Measurements from ENCODE around the gene TP53TG5.

The TP53TG5 gene

DNA sequence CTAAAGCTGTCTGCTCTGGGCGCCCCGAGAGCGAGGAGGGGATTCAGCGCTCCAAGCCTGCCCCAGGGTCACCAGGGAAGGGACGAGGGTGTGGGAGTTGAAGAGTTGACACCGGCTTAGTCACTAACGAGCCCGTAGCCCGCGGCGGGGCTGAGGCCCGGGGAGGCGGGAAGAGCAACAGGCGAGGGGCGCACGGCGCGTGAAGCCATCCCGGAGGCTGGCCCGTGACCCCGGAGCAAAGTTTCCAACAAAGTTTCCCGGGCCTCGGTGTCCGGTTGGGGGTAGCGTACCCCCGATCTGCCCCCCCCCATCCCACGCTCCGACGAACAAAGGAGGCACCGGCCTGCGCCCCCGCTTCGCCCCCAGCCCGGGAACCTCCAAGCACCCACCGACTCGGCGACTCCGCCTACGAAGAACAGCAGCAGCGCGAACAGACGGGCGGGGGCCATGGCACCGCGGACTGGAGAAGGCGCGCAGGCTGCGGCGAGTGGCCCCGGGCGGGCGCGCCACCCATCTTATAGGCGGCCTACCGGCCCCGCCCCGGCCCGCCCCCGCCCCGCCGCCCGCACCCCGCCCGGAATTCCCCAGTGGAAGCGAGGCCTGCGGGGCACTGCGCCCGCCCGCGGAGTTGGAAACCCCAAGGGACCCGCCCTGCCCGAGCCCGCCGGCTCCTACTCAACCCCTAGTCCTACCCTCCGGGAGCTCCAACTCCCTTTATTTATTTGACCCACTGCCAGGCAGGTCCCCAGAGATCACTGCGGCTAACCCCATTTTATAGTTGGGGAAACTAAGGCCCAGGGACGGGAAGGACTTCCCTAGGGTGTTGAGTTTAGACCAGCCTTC, 30.0 kb downstream of the TP53TG5 start, which contains the start of gene SDC4:
TSS of gene SDC4 (minus strand) at position 489 of the 843 bp plus-strand sequence. CDS start at position 449, 40 bp downstream.
- TF ChIP-seq, protein P1, sequence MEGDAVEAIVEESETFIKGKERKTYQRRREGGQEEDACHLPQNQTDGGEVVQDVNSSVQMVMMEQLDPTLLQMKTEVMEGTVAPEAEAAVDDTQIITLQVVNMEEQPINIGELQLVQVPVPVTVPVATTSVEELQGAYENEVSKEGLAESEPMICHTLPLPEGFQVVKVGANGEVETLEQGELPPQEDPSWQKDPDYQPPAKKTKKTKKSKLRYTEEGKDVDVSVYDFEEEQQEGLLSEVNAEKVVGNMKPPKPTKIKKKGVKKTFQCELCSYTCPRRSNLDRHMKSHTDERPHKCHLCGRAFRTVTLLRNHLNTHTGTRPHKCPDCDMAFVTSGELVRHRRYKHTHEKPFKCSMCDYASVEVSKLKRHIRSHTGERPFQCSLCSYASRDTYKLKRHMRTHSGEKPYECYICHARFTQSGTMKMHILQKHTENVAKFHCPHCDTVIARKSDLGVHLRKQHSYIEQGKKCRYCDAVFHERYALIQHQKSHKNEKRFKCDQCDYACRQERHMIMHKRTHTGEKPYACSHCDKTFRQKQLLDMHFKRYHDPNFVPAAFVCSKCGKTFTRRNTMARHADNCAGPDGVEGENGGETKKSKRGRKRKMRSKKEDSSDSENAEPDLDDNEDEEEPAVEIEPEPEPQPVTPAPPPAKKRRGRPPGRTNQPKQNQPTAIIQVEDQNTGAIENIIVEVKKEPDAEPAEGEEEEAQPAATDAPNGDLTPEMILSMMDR (conservative IDR thresholded peaks at IDR 0.05; ENCODE audit: control insufficient read depth, insufficient read depth, low read depth, low read length), result no peak
- peak; percentile 45 for DNase-seq (ENCODE audit: low read depth)

DNA sequence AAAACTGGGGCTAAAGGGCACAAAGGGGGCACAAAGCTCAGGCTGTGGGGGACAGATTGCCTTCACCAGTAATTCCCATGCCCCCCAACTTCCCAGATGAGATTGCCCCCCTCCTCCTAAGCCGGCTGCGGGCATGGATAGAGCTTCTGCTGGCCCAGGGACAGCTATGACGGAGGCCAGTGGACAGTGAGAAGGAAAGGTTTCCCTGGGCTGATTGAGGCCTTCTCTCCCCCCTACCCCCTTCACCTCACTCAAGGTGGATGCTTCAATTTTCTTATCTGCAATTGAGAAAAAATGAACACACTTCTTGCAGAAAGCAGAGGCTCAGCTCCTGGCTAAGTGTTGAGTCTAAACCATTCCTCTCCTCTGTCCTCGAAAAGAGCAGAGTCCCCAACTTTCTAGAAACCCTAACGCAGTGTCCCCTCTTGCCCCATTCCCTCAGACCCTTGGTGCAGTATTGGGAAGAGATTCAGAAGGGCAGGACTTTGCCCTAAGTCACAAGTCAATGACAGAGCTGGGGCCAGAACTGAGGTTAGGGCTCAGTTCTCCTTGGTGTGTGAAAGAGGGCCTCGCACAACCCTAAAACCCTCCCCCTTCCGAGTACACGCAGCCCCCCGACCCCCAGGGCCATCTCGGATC, 30.7 kb downstream of the TP53TG5 start:
- TF ChIP-seq, protein P1 (conservative IDR thresholded peaks at IDR 0.05; ENCODE audit: control insufficient read depth, insufficient read depth, low read depth, low read length), result no peak
- H3K4me3 ChIP-seq (ENCODE audit: control insufficient read depth, low read depth, low read length), result peak overlapping the region; percentile 82
- DNase-seq (ENCODE audit: low read depth), result no peak

More for the DNA sequence above, 30.0 kb downstream of the TP53TG5 start, which contains the start of gene SDC4:
- H3K4me3 ChIP-seq (ENCODE audit: control insufficient read depth, low read depth, low read length), result peak within 1 kb of the TSS; percentile 82

DNA sequence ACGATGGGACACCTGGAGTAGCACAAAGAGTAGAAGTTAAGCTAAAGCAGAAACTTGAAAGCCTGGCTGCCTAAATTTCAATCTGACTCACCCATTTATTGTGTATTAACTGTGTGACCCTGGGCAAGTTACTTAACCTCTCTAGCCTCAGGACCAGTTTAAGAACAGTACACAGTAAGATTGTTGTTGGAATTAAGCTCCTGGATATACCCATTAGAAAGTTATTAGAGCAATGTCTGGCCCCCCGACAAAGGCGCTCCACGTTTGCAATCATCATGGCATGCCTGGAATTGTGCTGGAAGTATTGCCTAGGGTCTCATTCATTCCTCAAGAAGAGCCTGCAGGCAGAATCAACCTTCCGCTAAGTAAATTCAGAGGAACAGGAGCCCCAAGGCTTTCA, 31.3 kb downstream of the TP53TG5 start:
- peak overlapping the region; percentile 82 for H3K4me3 ChIP-seq (ENCODE audit: control insufficient read depth, low read depth, low read length)
- TF ChIP-seq, protein P1 (conservative IDR thresholded peaks at IDR 0.05; ENCODE audit: control insufficient read depth, insufficient read depth, low read depth, low read length), result no peak

DNA sequence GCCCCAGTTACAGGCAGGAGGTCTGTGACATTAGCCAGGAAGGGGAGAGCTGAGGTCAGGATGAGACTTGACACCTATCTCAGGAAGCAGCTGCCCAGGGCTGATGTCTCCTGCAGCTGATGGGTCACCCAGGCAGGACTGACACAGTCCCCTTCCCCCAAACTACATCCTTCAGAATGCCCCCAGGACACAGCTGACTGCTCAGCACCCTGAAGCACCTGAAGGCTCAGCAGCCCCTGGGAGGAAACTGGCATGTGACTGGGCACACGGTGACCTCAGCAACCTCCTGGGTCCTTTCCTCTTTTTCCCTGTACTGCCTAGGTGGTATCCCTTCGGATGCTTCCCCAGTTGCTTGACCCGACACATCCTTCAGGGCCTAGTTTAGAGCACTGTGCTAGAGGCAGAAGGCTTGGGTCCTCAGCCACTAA, 31.8 kb downstream of the TP53TG5 start:
- DNase-seq (ENCODE audit: low read depth), result no peak
- peak overlapping the region; percentile 82 for H3K4me3 ChIP-seq (ENCODE audit: control insufficient read depth, low read depth, low read length)

More for the DNA sequence above, 31.3 kb downstream of the TP53TG5 start:
- DNase-seq (ENCODE audit: low read depth), result no peak

DNA sequence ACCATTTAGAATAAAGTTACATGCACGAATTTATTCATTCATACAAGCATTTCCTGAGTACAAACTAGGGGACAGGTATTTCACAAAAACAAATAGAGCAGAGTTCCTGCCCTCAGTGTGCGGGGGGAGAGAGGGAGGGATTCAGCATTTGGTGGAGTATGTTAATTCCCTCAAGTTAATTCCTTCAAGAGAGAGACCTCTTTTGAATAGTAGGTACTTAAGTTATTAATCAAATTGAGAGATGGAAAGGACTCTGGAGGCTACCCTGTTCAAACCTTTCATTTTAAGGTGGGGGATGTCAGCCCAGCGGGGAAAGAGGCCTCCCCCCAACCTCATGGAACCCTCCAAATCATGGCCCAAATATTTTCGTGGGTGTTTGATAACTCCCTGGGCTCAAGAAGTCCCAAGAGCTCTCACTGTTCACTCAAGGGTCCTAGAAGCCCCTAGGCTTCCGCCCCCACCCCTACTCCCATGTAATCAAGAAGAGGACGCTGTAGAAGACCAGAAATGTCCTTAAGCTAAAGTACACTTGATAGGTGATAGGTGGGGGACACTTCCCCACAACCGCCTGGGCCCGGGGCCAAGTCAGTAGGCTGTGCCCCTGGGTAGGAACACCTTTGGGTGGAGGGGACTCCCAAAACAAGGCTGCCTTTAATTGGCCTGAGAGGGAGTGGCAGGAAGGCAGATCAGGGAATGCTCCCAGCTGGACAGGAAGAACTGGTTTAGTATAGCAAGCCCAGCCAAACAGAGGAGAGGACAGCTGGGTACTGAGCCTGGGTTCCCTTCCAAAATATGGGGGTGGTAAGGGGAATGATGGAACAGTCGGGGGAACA, 32.8 kb downstream of the TP53TG5 start:
- peak overlapping the region; percentile 82 for H3K4me3 ChIP-seq (ENCODE audit: control insufficient read depth, low read depth, low read length)

More for the DNA sequence above, 31.8 kb downstream of the TP53TG5 start:
- TF ChIP-seq, protein P1 (conservative IDR thresholded peaks at IDR 0.05; ENCODE audit: control insufficient read depth, insufficient read depth, low read depth, low read length), result no peak

More for the DNA sequence above, 32.8 kb downstream of the TP53TG5 start:
- TF ChIP-seq, protein P1 (conservative IDR thresholded peaks at IDR 0.05; ENCODE audit: control insufficient read depth, insufficient read depth, low read depth, low read length), result no peak
- DNase-seq (ENCODE audit: low read depth), result no peak

All from fibroblast of mammary gland (primary cell).